Liver (tissue), 9 donors: ENCODE results near the gene CHD9NB. TPM values are rescaled to one million over a fixed set of nuclear protein-coding genes. Genes with fewer than 3 reads are reported as not detected.

Experiments
- DNase-seq: peaks from one replicate; pipeline ENCODE4 v3.0.0-alpha.2; 2017; ENCODE audit warnings: low spot score
- H3K27ac ChIP-seq, 2 donors: one replicate each; pipeline ENCODE4 v1.7.0; 2013; ENCODE audit warnings: inconsistent platforms in 2 of 2, low read length in 2 of 2, control low read depth in 1 of 2, low read depth in 1 of 2, mild to moderate bottlenecking in 1 of 2
- H3K27me3 ChIP-seq, 4 donors: one replicate each; pipeline versions ENCODE4 v1.6.1 to v1.7.0; 2013; ENCODE audit warnings: low read length in 3 of 4, inconsistent platforms in 1 of 4, mild to moderate bottlenecking in 1 of 4, moderate library complexity in 1 of 4; ENCODE audit not compliant: control insufficient read depth in 4 of 4, insufficient read depth in 4 of 4
- H3K36me3 ChIP-seq, 4 donors: one replicate each; pipeline versions ENCODE4 v1.6.1 to v1.7.0; 2013; ENCODE audit warnings: low read length in 3 of 4, mild to moderate bottlenecking in 3 of 4, low read depth in 1 of 4, moderate library complexity in 1 of 4; ENCODE audit not compliant: control insufficient read depth in 4 of 4, insufficient read depth in 3 of 4
- H3K4me1 ChIP-seq, 4 donors: one replicate each; pipeline versions ENCODE4 v1.6.1 to v1.7.0; 2013; ENCODE audit warnings: low read length in 3 of 4, mild to moderate bottlenecking in 3 of 4, moderate library complexity in 1 of 4; ENCODE audit not compliant: control insufficient read depth in 4 of 4, insufficient read depth in 4 of 4
- H3K4me3 ChIP-seq, 3 donors: one replicate each; pipeline versions ENCODE4 v1.6.1 to v1.7.0; 2013; ENCODE audit warnings: low read length in 3 of 3, control low read depth in 1 of 3, low read depth in 1 of 3, mild to moderate bottlenecking in 1 of 3
- H3K9ac ChIP-seq, 2 donors: one replicate each; pipeline ENCODE4 v1.7.0; 2013; ENCODE audit warnings: low read length in 2 of 2, mild to moderate bottlenecking in 2 of 2, moderate library complexity in 2 of 2, control low read depth in 1 of 2, low read depth in 1 of 2
- H3K9me3 ChIP-seq, 4 donors: one replicate each; pipeline versions ENCODE4 v1.6.1 to v1.7.0; 2013; ENCODE audit warnings: low read length in 3 of 4; ENCODE audit not compliant: control insufficient read depth in 4 of 4
- ATF3 ChIP-seq: IDR thresholded peaks from 2 replicates; pipeline ENCODE4 v1.6.1; 2016; ENCODE audit warnings: antibody characterized with exemption
- CTCF ChIP-seq: fragments of 150-350 bp; IDR thresholded peaks from 2 replicates; pipeline ENCODE4 v1.5.1; 2017; ENCODE audit warnings: improper control_type of control experiment, low read depth, low read length; ENCODE audit not compliant: missing input control
- EGR1 ChIP-seq, 2 donors: IDR thresholded peaks; 2 replicates each; pipeline ENCODE4 v1.6.1; 2016 to 2018; ENCODE audit warnings: antibody characterized with exemption in 2 of 2, low read depth in 2 of 2
- FOXA1 ChIP-seq: IDR thresholded peaks from 2 replicates; pipeline ENCODE4 v1.6.1; 2016; ENCODE audit warnings: antibody characterized with exemption
- FOXA2 ChIP-seq: IDR thresholded peaks from 2 replicates; pipeline ENCODE4 v1.6.1; 2016; ENCODE audit warnings: antibody characterized with exemption
- GABPA ChIP-seq, 2 donors: IDR thresholded peaks in 1 of 2; conservative IDR thresholded peaks in 1 of 2; 2 replicates each; pipeline ENCODE4 v1.6.1; 2016; ENCODE audit warnings: antibody characterized with exemption in 2 of 2, mild to moderate bottlenecking in 1 of 2, moderate library complexity in 1 of 2
- HNF4A ChIP-seq, 2 donors: conservative IDR thresholded peaks; 2 replicates each; pipeline ENCODE4 v1.6.1; 2016; ENCODE audit warnings: antibody characterized with exemption in 2 of 2, mild to moderate bottlenecking in 2 of 2
- HNF4G ChIP-seq: IDR thresholded peaks from 2 replicates; pipeline ENCODE4 v1.6.1; 2016; ENCODE audit warnings: antibody characterized with exemption
- JUND ChIP-seq, 2 donors: IDR thresholded peaks; 2 replicates each; pipeline ENCODE4 v1.6.1; 2016; ENCODE audit warnings: antibody characterized with exemption in 2 of 2
- MAX ChIP-seq: IDR thresholded peaks from 2 replicates; pipeline ENCODE4 v1.6.1; 2016; ENCODE audit warnings: antibody characterized with exemption
- NR2F2 ChIP-seq: IDR thresholded peaks from 2 replicates; pipeline ENCODE4 v1.6.1; 2016; ENCODE audit warnings: antibody characterized with exemption
- RAD21 ChIP-seq, 2 donors: IDR thresholded peaks; 2 replicates each; pipeline ENCODE4 v1.6.1; 2016; ENCODE audit warnings: antibody characterized with exemption in 2 of 2, mild to moderate bottlenecking in 2 of 2
- REST ChIP-seq: IDR thresholded peaks from 2 replicates; pipeline ENCODE4 v1.6.1; 2016; ENCODE audit warnings: antibody characterized with exemption, mild to moderate bottlenecking
- RXRA ChIP-seq, 2 donors: IDR thresholded peaks; 2 replicates each; pipeline ENCODE4 v1.6.1; 2017 to 2018; ENCODE audit warnings: antibody characterized with exemption in 2 of 2, mild to moderate bottlenecking in 1 of 2
- SP1 ChIP-seq: IDR thresholded peaks from 2 replicates; pipeline ENCODE4 v1.6.1; 2018; ENCODE audit warnings: antibody characterized with exemption, mild to moderate bottlenecking
- TAF1 ChIP-seq: conservative IDR thresholded peaks from 2 replicates; pipeline ENCODE4 v1.6.1; 2016; ENCODE audit warnings: antibody characterized with exemption, mild to moderate bottlenecking
- YY1 ChIP-seq: IDR thresholded peaks from 2 replicates; pipeline ENCODE4 v1.6.1; 2016; ENCODE audit warnings: antibody characterized with exemption, mild to moderate bottlenecking
- ZBTB33 ChIP-seq: IDR thresholded peaks from 2 replicates; pipeline ENCODE4 v1.6.1; 2016; ENCODE audit warnings: antibody characterized with exemption
- WGBS: extraction: QIAGEN DNeasy Blood & Tissue Kit; methylation state at CpG from one replicate; pipeline ENCODE4 v1.1.7; 2013; 5-methylcytosine and 5-hydroxymethylcytosine counted together
- polyA plus RNA-seq, 2 donors: library from polyadenylated mRNA; stranded (reverse) in 1 of 2; unstranded in 1 of 2; fragments of 200-250 nt in 1 of 2; fragments of >200 nt in 1 of 2; fragmentation: Nextera tagmentation in 1 of 2; extraction: Ambion mirVana in 1 of 2; gene quantifications; one replicate each; pipeline versions ENCODE4 v1.2.1 to v1.2.3, GENCODE V29; 2013 to 2015
- total RNA-seq, 2 donors: library from RNA; depleted of rRNA; stranded (reverse); fragments of >200 nt; gene quantifications; one replicate each; pipeline ENCODE4 v1.2.3, GENCODE V29; 2014
- donor health status: healthy.
- donor health status: healthy.
- donor health status: healthy.
- donor health status: healthy.
- donor health status: healthy.

Gene CHD9NB
- total and polyA plus RNA-seq, 4 donors = 0.05 to 0.42 (median 0.18) TPM; not detected in 1

- 78% methylated on average over 7 of the region's 7 CpGs for WGBS
- Histone ChIP-seq H3K4me1 (peaks cover 16 to 42% (median 36%) of the 10 kb centered on the region in 4 donors), H3K27ac (peak overlapping the region; percentile 81 to 87), H3K27me3 (no peaks in the 10 kb centered on the region), H3K9ac (no peak overlapping the region), H3K9me3 (no peaks in the 10 kb centered on the region), H3K4me3 (peak overlapping the region in 1 of 3 donors; percentile 7), H3K36me3 (no peaks in the 10 kb centered on the region)
- TF ChIP-seq HNF4A (conservative IDR thresholded peaks at IDR 0.05) (no peak), YY1 (no peak), EGR1 (IDR thresholded peaks at IDR 0.05; ENCODE audit: low read depth in 2 of 2) (no peak), ZBTB33 (no peak), FOXA2 (no peak), JUND (IDR thresholded peaks at IDR 0.05) (peak in 1 of 2 donors; percentile 24), GABPA (IDR thresholded peaks at IDR 0.05 in 1 of 2, conservative IDR thresholded peaks at IDR 0.05 in 1 of 2) (no peak)
- DNase-seq = no peak
Observed at GRCh38 chr16:53091466-53092211, 38.9 kb upstream of the CHD9NB start.

GRCh38 chr16:53090591-53091411, 38.1 kb upstream of the CHD9NB start:
- peak overlapping the region in 2 of 3 donors; percentile 6 to 7 for H3K4me3 ChIP-seq
- TF ChIP-seq ATF3 (peak; percentile 41), NR2F2 (peak; percentile 96), SP1 (peak; percentile 96), TAF1 (peak; percentile 72), ZBTB33 (peak; percentile 78), CTCF (no peak), YY1 (peak; percentile 76), GABPA (IDR thresholded peaks at IDR 0.05 in 1 of 2, conservative IDR thresholded peaks at IDR 0.05 in 1 of 2) (peak in 1 of 2 donors; percentile 41), RXRA (IDR thresholded peaks at IDR 0.05) (peak; percentile 86 to 88), HNF4A (conservative IDR thresholded peaks at IDR 0.05) (peak; percentile 87 to 89), FOXA2 (no peak), JUND (IDR thresholded peaks at IDR 0.05) (peak; percentile 33 to 76), FOXA1 (no peak), REST (peak; percentile 60), HNF4G (peak; percentile 75), MAX (peak; percentile 64), EGR1 (IDR thresholded peaks at IDR 0.05; ENCODE audit: low read depth in 2 of 2) (peak in 1 of 2 donors; percentile 32), RAD21 (IDR thresholded peaks at IDR 0.05) (peak in 1 of 2 donors; percentile 53)
- no peaks in the 10 kb centered on the region for H3K9me3 ChIP-seq
- 16% methylated on average over 13 of the region's 13 CpGs for WGBS
- H3K27ac ChIP-seq = peak overlapping the region; percentile 81 to 87
- H3K4me1 ChIP-seq = peaks cover 20 to 47% (median 38%) of the 10 kb centered on the region in 4 donors
- no peak for DNase-seq
- no peak overlapping the region for H3K9ac ChIP-seq
- no peaks in the 10 kb centered on the region for H3K36me3 ChIP-seq
- H3K27me3 ChIP-seq = no peaks in the 10 kb centered on the region
